NCI-H1105 treated with DMSO at 0.1 percent for 48 hours (cell line): ENCODE results near the gene TRRAP.

ENCODE experiments used
- DNase-seq: peaks from one replicate; lab custom pipeline; 2025; lab: John Stamatoyannopoulos, UW

The TRRAP gene

DNA sequence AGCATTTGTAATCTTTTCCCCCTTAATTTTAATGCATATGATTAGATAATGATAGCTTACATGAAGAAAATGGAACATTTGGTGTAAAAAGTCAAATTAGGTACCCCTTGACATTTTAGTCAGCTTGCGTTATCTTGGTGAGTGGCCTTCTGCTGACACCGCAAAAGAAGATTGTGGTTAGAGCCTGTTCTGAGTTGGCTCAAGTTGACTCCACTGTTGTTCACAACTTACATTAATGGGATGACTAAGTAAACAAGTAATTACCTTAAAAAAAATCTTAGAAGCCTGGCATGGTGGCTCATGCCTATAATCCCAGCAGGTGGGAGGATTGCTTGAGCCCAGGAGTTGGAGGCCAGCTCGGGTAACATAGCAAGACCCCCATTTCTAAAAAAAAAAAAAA is 24.2 kb downstream of the TRRAP start:
- DNase-seq: peak; percentile 54

DNA sequence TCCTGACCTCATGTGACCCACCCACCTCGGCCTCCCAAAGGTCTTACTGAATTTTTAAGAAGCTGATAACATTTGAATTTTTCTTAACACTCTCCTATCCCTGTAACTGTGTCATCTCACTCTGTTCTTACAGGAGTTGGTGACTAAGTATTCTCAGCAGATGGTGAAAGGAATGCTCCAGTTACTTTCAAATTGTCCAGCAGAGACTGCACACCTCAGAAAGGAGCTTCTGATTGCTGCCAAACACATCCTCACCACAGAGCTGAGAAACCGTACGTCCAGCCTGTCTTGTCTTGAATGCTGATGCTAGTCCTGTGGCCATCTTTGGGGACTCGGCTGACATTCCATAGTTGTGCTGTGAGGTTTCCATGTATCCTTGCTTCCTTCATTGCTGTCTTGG is 24.9 kb downstream of the TRRAP start:
- no peak for DNase-seq

DNA sequence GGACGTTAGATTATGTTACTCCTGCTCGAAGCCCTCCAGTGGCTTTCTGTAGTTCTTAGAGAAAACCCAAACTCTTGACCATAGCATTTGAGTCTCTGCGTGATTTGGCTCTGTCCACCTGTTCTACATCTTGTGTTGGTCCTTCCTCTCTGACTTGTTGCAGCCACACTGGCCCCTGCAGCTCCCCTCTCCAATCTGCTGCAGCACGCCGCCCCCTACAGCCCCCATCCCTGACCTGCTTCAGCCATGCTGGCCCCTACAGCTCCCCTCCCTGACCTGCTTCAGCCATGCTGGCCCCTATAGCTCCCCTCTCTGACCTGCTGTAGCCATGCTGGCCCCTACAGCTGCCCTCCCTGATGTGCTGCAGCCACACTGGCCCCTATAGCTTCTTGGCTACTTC is 29.2 kb downstream of the TRRAP start:
- no peak for DNase-seq

DNA sequence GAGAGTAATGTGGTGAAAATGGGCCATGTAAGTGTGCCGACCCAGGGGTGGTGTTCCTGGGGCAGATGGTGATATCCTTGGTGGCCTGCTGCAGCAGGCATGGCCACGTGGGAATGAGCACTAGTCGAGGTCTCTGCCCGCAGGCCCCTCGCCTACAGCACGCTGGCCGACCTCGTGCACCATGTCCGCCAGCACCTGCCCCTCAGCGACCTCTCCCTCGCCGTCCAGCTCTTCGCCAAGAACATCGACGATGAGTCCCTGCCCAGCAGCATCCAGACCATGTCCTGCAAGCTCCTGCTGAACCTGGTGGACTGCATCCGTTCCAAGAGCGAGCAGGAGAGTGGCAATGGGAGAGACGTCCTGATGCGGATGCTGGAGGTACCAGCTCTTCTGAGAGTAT is 30.3 kb downstream of the TRRAP start:
- no peak for DNase-seq

DNA sequence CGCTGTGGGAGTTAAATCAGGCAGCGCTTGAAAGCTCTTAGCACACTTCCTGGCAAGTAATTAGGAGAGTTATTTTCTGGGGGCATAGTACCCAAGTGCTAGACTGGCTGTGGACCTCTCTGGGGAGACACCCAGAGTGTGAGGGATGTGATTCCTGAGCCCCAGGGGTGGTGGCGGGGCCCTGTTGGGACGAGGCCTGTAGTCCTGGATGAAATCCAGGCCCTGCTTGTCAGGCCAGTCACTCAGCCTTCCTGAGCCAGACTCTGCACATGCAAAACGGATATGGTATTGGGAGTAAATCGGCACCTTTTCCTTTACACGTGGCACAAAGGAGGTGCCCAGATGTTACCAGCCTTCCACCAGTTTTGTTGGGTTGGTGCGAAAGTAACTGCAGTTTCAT is 31.2 kb downstream of the TRRAP start:
- no peak for DNase-seq

DNA sequence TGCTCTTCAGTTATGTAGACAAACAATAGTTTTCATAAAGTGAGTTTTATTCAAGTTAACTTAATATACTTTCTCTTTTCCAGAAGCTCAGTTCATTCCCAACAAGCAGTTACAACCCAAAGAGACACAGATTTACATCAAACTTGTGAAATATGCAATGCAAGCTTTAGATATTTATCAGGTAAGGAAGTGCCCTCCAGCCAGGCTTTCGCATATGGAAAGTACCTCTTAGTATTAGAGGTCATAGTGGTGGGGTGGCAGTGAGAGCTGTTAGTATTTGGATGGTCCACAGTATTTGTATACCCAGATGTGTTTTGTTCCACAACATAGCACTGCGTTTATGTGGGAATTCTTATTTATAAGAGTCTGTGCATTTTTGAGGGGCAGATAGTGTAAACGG is 32.1 kb downstream of the TRRAP start:
- DNase-seq: no peak

DNA sequence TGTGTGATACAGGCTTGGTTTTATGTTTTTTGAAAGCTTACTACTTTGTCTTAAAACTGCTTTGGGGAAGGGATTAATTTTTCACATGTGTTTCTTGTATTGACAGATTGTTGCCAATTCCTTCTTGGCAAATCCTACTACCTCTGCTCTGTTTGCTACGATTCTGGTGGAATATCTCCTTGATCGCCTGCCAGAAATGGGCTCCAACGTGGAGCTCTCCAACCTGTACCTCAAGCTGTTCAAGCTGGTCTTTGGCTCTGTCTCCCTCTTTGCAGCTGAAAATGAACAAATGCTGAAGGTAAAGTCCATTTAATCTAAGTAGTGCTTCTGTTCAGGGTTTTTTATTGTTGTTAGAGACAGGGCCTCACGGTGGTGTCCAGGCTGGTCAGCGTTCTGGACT is 33.6 kb downstream of the TRRAP start:
- DNase-seq: no peak

DNA sequence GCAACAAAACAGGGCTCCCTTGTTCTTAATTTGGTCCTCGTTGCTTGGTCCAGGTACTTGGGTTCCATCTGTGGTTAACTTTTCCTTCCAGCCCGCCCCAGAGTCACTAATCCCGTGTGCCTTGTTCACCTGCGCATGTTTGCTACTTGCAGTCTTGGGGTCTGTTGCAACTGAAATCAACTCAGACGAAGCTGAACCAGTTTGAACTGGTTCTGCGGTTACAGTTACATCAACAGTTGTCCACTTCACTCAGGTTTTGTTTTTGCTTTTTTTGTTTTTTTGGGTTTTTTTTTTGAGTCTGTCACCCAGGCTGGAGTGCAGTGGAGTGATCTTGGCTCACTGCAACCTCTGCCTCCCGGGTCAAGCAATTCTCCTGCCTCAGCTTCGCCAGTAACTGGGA is 34.7 kb downstream of the TRRAP start:
- DNase-seq: no peak

DNA sequence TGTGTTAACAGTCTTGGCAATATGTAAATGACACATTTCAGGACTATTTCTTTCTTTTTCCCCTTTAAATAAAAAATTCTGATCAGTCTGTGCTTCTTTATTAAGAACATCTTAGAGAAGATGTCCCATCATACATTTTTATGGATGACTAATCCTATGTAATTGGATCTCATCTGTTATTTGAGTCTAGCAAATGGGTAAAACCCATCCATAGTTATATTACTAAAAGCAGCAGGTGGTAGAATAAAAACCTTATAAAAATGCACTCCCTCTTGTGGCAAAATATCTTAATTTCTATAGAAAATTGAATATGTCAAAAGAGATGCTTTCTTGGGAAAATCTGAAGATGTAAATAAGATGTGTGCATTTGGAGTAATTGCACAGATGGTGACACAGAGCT is 35.3 kb downstream of the TRRAP start:
- no peak for DNase-seq

DNA sequence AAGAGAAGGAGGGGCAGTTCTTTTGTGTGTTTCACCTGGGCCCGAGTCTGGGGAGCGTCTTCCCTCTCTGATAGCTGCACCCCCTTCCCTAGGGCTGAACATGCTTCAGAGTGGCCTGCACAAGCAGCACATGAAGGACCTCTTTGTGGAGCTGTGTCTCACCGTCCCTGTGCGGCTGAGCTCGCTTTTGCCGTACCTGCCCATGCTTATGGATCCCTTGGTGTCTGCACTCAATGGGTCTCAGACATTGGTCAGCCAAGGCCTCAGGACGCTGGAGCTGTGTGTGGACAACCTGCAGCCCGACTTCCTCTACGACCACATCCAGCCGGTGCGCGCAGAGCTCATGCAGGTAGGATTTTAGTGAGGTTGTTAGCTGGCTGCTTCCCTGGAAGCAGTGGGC is 39.0 kb downstream of the TRRAP start:
- no peak for DNase-seq

DNA sequence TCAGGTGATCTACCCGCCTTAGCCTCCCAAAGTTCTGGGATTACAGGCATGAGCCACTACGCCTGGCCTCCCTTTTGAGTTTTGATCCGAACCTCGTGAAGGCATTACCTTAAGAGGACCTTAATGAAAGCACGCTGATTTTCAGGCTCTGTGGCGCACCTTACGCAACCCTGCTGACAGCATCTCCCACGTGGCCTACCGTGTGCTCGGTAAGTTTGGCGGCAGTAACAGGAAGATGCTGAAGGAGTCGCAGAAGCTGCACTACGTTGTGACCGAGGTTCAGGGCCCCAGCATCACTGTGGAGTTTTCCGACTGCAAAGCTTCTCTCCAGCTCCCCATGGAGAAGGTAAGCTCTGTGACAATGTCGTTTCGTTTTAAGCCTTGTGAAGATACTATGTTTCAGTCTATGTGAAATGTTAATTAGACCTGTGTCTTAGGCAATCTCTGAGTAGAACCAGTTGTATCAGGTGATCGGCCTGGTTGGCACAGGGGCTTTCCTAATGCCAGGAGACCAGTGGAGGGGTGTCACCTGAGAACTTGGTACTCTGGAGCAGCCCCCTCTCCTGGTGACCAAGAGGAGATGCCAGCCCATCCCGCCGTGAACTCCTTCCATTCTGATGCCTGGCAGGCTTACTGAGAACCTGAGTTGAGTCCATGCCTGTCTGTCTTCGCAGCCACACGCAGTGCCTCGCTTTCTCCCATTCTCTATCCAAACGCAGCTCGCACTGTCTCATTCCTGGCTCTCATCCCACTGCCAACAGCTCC is 43.5 kb downstream of the TRRAP start:
- no peak for DNase-seq

DNA sequence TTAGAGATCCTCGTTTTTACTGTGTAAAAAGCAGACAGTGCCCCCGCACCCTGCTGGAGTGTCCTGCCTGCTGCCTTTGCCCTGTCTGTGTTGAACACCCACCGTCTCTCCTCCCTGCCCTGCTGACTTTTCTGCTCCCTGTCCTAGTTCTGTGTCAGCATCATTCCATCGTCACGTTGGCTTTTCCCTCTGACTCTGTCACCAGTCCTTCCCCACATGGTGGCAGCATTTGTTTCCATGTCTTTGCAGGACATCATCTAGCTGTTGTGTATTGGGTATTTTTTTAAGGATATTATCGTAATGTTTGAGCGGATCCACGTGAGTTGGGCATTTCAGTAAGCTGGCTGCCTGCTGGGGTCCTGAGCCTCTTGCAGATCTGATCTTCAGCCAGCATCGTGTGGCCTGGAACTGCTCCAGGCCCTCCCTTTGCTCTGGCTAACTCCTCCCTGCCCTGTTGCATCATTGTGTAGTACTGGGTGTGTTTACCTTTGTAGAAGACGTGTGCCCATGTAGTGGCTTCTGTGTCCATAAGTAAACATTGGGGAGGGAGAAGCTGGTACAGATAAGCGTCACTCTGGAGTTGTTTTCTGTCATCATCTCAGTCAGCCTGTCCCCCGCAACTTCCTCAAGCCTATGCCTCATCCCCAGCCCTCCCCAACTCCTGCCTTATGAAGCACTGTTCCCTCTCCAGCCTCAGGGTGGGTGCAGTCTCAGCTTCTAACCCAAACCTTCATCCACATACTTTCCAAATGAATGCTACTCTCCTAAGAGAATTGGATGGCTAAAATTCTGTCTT is 44.3 kb downstream of the TRRAP start:
- no peak for DNase-seq

DNA sequence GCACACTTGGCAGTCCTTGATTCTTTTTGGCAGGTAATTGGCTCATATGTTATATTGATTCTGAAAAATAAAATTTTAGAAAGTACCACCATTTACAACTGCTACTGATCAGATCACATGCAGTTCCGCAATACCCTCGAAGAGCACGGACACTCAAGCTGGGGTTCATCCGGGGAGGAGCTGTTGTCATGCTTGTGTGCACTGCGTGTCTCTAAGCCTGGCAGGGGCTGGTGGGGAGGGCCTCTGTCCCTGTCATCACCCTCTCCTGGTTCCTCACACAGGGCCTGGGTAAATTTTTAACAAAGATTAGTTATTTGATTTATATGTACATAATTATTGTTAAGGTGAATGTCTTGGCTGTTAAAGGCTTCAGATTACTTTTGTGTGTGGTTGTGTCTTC is 45.2 kb downstream of the TRRAP start:
- no peak for DNase-seq

DNA sequence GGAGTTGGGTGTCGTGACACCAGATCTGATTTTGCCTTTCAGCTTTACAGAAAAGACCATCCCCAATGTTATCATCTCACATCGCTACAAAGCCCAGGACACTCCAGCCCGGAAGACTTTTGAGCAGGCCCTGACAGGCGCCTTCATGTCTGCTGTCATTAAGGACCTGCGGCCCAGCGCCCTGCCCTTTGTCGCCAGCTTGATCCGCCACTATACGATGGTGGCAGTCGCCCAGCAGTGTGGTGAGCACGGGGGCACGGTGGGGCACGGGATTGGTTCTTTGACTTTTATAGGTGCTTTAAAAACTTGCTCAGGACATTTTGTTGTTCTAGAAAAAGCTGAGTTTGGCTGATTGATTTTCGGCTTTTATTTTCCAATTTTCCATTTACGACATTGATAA is 48.8 kb downstream of the TRRAP start:
- no peak for DNase-seq

DNA sequence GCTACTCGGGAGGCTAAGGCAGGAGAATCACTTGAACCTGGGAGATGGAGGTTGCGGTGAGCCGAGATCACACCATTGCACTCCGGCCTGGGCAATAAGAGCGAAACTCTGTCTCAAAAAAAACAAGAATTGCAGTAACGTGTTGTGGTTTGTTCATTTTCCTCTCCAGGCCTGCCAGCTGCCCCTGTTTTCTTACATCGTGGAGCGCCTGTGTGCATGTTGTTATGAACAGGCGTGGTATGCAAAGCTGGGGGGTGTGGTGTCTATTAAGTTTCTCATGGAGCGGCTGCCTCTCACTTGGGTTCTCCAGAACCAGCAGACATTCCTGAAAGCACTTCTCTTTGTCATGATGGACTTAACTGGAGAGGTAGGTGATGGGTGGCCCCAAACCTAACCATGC is 52.1 kb downstream of the TRRAP start:
- no peak for DNase-seq

DNA sequence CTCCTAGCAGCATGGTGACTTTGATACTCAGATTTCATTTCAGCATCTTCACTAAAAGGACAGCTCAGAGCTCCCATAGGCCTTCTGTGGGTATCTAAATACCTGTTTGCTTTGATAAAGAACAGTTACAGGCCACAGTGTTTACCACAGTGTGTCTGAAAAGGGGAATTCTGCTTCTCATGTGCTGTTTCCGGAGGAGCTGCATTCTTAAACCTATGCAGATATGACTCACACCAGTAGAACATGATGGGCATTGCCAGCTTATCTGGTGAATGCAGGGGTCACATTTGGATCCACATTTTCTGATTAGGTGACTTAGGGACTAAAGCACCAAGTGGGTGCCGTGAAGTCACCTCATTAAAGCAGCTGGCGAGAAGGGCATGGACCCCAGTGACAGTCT is 52.6 kb downstream of the TRRAP start:
- DNase-seq: no peak

DNA sequence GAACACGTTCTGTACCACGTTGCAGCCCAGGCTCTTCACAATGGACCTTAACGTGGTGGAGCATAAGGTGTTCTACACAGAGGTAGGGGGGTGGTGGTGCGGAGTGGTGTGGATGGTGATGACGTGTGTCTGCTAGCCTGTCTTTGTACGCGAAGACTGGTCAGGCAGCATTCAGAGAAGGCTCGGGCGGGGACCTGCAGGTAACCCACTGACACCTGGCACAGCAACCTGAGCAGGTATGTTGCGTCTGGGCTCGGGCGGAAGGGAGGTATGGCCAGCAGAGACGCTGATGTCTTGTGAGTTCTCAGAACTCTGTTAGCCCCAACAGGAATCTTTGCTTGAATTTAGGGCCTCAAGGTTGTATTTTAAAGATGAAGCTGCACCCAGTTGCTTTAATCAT is 55.0 kb downstream of the TRRAP start:
- DNase-seq: no peak

DNA sequence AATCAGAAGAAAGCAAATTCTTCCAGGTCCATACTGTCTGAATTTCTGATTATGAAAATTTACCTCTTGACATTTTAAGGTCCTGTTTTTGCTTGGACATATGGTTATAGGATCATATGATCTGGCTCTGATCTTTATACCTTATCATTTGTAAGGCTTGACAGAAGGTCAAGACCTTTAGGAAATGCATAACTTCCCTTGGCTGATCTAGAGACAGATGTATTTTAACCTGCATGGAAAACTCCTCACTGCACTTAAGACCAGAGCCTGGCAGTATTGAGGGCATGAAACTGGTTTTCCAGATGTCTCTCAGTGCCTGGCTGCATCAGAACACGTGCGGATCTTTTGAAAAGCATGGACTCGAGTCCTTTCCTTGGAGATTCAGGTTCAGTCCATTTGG is 55.9 kb downstream of the TRRAP start:
- no peak for DNase-seq

DNA sequence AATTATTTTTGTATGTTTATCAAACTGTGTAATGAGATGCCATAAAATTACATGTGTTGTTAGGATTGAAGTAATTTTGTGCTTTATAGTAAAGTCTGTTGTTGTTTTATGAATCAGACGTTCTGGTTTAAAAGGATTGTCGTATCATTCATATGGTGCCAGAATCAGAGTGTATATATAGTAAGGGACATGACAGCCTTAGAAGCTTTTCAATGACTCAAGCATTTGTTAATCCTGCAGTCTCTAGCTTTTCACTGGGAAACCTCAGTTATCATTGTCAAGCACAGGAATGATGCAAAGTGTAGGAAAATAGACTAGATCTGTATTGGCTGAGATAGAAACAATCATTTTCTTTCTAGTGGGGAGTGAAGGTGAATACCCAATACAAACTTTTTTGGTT is 57.5 kb downstream of the TRRAP start:
- DNase-seq: no peak

DNA sequence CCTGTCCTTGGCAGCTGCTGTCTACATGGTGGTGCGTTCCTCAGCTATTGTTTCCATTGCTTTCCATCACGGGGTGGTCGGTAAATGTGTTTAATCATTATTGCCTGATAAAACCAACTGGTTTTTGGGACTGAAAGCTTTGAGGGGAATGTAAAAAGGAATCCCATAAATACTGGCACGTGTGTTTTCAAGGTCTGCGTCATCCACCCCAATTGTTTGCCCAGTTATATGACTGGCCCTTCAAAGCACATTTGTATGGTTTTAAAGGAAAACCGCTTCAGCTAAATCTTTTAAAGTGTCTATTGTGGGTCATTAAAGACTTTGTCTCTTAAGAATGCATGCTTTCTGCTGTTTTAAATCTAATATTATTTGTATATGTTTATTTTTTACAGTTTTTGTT is 65.0 kb downstream of the TRRAP start:
- no peak for DNase-seq

DNA sequence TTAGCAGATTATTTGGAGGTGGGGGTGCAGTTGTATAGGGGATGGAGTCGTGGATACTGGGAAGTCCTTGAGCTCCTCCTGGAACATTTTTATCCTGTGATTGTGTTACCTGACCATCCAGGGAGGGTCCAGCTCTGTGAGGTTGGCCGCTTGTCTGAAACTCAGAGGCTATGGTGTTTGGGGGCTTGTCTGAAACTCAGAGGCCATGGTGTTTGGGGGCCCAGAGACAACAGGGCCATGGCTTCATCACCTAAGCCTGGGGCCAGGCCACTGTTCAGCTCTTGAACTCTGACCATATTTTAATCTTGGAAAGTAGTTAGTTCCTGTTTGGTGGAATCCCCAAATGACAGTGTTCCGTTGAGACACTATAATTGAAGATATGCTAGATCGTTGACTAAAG is 66.1 kb downstream of the TRRAP start:
- no peak for DNase-seq

DNA sequence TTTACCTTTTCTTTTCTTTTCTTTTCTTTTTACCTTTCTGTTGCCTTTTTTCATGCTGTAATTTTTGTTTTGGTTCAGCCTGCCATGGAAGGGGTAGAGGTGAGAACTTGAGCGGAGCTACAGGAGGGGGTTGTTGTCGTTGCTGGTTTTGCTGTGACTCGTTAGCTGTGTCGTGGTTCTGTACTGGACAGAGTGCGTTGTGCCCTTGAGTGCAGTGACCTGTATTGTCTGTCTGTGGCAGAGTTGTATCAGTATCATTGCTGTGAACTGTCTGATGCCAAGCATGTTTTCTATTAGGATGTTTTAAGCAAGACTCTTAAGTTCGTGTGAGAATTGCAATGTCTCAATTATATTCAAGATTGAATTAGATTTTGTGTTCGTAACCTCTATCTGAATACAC is 67.5 kb downstream of the TRRAP start:
- no peak for DNase-seq

DNA sequence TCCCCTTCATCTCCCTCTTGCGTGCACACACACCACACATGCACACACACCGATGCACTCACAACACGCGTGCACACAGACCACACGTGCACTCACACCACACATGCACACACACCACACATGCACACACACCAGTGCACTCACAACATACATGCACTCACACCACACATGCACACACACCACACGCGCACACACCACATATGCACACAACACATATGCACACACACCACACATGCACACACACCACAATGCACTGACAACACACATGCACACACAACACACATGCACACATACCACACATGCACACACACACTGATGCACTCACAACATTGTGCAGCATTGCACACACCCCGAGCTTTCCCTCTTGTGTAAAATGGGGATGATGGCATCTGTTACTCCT is 68.1 kb downstream of the TRRAP start:
- no peak for DNase-seq
